HL-60 (cell line): ENCODE measurements around the gene CLSTN2.

Experiments used
- POLR2AphosphoS5 ChIP-seq: IDR thresholded peaks from 2 replicates; pipeline ENCODE4 v1.6.1; 2012; ENCODE audit warnings: low read depth
- TF ChIP-seq, protein P1 (sequence below): IDR thresholded peaks from one replicate; pipeline ENCODE4 v1.5.1; 2011; ENCODE audit warnings: low read length, control low read depth, inconsistent platforms; ENCODE audit not compliant: insufficient read depth
- TF ChIP-seq, protein P2 (sequence below): IDR thresholded peaks from 2 replicates; pipeline ENCODE4 v1.6.1; 2012; ENCODE audit warnings: low read depth; ENCODE audit not compliant: insufficient replicate concordance

DNA sequence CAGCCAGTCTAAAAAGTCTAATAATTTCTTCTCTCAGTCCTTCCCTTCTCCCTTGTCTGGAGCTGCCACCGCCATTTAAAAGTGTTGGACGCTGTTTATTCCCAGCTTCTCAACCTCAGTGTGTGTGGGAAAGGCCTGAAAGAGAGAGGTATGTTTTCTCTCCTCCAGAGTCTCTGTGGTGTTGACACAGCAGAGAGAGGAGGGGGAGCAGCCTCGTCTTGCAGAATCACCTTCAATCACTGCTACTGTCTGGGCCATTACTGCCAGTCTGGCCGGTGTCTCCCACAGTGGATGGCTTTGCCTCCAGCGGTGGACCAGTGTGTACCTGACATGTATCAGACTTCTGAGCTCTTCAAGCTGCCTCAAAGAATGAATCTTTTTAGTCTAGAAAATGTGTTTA lies 641.5 kb downstream of the CLSTN2 start:
- TF ChIP-seq, protein P1, sequence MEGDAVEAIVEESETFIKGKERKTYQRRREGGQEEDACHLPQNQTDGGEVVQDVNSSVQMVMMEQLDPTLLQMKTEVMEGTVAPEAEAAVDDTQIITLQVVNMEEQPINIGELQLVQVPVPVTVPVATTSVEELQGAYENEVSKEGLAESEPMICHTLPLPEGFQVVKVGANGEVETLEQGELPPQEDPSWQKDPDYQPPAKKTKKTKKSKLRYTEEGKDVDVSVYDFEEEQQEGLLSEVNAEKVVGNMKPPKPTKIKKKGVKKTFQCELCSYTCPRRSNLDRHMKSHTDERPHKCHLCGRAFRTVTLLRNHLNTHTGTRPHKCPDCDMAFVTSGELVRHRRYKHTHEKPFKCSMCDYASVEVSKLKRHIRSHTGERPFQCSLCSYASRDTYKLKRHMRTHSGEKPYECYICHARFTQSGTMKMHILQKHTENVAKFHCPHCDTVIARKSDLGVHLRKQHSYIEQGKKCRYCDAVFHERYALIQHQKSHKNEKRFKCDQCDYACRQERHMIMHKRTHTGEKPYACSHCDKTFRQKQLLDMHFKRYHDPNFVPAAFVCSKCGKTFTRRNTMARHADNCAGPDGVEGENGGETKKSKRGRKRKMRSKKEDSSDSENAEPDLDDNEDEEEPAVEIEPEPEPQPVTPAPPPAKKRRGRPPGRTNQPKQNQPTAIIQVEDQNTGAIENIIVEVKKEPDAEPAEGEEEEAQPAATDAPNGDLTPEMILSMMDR: no peak
- TF ChIP-seq, protein P2, sequence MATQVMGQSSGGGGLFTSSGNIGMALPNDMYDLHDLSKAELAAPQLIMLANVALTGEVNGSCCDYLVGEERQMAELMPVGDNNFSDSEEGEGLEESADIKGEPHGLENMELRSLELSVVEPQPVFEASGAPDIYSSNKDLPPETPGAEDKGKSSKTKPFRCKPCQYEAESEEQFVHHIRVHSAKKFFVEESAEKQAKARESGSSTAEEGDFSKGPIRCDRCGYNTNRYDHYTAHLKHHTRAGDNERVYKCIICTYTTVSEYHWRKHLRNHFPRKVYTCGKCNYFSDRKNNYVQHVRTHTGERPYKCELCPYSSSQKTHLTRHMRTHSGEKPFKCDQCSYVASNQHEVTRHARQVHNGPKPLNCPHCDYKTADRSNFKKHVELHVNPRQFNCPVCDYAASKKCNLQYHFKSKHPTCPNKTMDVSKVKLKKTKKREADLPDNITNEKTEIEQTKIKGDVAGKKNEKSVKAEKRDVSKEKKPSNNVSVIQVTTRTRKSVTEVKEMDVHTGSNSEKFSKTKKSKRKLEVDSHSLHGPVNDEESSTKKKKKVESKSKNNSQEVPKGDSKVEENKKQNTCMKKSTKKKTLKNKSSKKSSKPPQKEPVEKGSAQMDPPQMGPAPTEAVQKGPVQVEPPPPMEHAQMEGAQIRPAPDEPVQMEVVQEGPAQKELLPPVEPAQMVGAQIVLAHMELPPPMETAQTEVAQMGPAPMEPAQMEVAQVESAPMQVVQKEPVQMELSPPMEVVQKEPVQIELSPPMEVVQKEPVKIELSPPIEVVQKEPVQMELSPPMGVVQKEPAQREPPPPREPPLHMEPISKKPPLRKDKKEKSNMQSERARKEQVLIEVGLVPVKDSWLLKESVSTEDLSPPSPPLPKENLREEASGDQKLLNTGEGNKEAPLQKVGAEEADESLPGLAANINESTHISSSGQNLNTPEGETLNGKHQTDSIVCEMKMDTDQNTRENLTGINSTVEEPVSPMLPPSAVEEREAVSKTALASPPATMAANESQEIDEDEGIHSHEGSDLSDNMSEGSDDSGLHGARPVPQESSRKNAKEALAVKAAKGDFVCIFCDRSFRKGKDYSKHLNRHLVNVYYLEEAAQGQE: no peak
- no peak for TF ChIP-seq POLR2AphosphoS5
